HL-60 (cell line): ENCODE results near the gene SLC6A6.

Source experiments
- CTCF ChIP-seq: IDR thresholded peaks from one replicate; pipeline ENCODE4 v1.5.1; 2011; ENCODE audit warnings: low read length, control low read depth, inconsistent platforms; ENCODE audit not compliant: insufficient read depth
- GABPA ChIP-seq: IDR thresholded peaks from 2 replicates; pipeline ENCODE4 v1.6.1; 2012; ENCODE audit warnings: low read depth
- POLR2AphosphoS5 ChIP-seq: IDR thresholded peaks from 2 replicates; pipeline ENCODE4 v1.6.1; 2012; ENCODE audit warnings: low read depth
- REST ChIP-seq: IDR thresholded peaks from 2 replicates; pipeline ENCODE4 v1.6.1; 2012; ENCODE audit warnings: low read depth; ENCODE audit not compliant: insufficient replicate concordance

- TF ChIP-seq CTCF (no peak), POLR2AphosphoS5 (no peak), GABPA (no peak), REST (no peak)
These were observed 8.8 kb upstream of the SLC6A6 start for GRCh38 chr3:14393440-14394106.
